ENCODE measurements around the gene BUD13. TPM values are rescaled to one million over a fixed set of nuclear protein-coding genes. Genes with fewer than 3 reads are reported as not detected.

BUD13 gene
- polyA plus RNA-seq, 10 donors, result 16.9 to 23.8 (median 18.0) TPM

DNA sequence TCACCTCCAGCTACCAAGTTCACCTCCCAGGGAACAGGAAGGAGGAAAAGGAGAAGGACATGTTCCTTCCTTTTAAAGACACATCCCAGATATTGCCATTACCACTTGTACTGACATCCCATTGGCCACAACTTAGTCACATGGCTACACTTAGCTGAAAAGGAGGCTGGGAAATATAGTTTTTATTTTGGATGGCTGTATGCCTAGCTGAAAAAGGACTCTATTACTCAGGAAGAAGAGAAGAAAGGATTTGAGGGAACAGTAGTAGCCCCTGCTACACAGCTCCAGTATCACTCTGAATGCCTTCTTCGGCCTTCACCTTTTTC is 20.9 kb upstream of the BUD13 start:
- peak in 1 of 3 donors; percentile 8 for DNase-seq

DNA sequence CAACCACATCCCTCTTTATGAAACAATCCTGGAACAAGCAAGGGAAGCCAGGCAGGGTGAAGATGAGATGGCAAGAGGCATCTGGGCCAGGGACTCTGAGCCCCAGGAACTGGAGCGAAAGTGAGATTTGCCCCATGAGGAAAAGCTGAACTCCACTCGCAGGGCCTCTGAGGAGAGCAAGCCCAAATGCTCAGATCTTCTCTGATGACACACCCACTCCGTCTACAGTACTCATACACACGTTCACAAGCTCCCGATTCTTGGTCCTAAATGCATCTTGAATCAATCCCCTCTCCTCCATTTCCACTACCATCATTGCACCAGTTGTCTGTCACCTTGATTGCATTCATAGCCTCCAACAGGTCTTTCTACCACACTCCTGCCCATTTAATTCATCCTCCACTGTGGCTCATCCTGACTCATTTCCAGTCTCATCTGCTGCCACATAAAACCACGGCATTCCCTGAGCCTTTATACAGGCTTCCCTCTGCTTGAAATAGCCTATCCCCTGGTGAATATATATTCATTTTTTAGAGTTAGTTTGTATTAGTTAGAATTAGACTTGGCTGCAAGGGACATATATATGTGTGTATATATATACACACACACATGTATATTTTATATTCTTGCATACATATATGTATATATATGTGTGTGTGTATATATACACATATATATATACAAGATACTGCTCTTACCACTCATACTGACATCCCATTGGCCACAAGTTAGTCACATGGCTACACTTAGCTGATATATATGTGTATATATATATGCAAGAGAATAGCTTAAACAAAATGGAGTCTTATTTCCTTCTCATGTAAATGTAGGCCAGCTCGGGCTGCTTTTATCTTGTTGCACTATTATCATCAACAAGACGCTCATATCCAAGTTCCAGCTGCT is 20.3 kb upstream of the BUD13 start:
- peak in 1 of 3 donors; percentile 38 for DNase-seq

DNA sequence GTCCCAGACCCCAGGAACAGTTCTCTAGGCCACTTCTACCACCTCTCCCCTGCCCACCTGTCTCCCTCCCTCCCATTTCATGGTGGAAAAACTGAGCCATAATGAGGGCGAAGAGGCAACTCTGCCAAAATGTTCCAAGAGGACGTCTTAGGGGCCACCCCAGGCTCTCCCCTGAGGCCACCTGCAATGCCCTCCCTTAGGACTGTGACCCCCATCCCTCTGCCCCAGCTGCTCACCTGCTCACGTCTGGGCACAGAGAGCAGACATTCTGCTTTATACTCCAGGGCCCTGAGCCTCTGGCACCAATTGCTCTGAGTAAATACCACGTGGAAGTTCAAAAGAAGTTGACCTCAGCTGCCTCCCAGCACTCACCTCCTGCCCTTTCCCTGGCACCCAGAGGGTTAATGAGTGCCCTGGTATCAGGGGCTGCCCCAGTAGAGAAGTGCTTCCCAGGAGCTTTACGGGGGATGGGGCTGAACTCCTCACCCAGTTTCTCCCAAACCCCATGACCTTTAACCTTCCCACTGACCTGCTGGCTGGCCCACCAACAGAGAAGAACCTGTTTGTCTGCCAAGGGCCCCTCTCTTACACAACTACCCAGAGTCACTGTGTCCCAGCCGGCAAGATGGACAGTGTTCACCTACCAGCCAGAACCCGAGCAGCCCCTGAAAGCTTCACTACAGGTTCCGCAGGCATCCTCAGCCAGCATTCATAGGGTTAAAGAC is 19.5 kb upstream of the BUD13 start:
- no peak for DNase-seq

DNA sequence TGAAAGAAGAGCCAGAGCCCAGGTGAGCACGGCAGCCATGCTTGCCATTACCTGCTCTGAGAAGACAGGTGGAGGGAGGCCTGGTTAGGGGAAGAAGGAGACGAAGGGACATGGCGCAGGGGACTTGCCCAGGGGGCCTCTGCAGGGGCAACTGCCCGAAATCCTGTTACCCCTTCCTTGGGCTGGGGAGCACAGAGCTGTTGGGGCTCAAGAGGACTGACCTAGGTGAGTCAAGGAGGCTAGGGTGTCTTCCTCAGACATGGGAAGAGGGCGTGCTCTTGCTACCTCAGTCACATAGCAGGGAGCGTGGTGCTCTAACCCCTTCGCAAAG is 19.0 kb upstream of the BUD13 start, which contains the start of gene APOA5:
APOA5 (minus strand) TSS at position 67 of the 331 bp plus-strand sequence; CDS start at position 48, 19 bp downstream.
- DNase-seq, result no peak

DNA sequence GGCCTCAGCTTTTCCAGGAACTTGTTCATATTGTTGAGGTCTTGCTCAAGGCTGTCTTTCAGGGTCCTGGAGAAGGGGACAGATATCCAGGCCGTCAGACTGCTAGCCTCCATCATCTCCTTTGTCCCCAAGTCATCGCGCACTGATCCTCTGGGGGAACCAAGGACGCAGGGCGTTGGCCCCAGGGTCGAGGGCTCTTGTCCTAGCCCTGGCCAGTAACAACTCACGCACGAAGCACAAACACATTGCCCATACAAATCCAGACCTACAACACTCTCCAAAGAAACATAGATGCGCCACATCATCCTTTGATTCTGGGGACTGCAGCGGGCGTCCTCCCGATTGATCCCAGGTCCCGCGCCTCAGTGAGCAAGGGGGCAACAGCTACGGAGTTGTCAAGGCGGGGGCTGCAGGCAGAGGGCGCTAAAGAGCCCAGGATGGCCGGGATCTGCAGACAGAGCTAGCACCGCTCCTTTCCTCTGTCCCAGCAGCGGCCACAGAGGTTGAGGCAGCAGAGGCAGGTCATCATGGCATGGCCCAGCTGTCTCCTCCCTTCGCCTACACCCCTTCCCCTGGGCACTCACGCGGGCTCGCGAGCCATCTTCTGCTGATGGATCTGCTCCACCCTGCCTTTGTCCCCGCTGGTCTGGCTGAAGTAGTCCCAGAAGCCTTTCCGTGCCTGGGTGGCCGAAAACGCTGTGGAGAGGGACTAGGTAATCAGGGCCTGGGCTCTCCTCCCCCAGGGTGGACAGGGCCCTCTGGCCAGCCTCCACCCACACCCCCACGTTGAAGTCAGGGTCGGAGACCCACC is 18.4 kb upstream of the BUD13 start:
- DNase-seq, result peak; percentile 45 to 78 (median 68)

DNA sequence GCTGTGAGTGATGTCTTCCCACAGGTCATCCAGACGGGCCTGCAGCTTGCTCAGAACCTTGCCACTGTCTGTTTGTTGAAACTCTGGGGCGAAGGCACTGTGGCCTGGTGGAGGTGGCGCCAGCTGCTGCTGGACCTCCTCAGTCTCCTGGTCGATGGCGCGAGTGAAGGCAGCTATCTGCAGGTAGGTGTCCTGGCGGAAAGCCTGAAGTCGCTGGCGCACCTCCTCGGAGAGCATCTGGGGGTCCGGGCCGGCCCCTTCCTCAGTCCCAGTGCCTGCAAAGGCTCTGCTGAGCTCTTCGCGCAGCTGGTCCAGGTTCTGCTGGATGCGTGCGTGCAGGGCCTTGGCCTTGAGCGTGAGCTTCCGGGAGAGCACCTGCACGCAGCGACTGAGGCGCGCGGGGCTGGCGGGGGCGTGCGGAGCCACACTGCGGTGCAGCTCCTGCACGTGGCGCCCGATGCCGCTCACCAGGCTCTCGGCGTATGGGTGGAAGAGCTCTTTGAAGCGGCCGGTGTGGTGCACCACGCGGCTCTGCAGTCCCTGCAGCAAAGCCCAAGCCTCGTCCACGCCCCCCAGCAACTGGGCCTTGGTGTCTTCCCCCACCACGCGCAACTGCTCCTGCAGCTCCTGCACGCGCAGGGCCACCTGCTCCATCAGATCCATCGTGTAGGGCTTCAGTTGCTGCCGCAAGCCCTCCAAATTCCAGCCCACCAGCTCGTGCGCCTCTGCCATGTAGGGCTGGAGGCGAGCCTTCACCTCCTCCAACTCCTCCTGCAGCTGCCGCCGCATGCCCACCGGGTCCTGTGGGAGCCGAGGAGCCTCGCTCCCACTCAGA is 17.6 kb upstream of the BUD13 start:
- DNase-seq, result peak in 1 of 3 donors; percentile 14

DNA sequence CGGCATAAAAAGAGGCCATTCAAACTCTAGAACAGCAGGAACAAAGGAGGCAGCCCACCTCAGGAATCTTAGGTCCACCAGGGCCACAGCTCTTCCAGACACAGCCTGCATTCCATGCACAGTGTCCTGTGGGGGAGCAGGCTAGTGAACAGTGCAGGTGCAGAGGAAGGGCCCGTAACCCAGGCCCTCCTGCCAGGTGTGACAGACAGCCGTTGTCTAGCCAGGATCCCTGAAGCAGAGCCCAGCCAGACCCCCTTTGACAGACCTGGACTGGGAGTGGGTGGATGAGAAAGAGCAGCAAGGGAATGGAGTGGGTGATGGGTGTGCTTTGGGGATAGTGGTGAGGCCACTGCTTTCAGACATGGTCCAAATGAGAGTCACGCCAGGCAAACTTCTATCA is 16.2 kb upstream of the BUD13 start:
- no peak for DNase-seq

DNA sequence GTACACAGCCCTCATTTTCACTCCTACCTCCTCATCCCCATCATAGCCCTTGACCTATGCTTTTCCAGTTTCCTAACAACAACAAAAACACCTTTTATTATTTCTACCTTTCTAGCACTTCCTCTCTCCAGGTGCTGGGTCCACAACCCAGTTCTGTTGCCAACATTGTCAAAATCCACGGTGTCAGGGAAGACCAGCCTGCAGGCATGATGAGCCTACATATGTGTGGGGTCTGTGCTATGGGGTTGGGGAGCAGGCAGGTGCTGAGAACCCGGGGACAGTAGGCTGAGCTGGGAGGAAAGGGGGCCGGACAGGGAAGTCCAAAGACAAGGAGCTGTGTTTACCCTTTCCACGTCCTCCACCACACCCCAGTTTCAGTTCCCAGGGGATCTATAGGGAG is 15.7 kb upstream of the BUD13 start:
- DNase-seq, result peak in 1 of 3 donors; percentile 7

DNA sequence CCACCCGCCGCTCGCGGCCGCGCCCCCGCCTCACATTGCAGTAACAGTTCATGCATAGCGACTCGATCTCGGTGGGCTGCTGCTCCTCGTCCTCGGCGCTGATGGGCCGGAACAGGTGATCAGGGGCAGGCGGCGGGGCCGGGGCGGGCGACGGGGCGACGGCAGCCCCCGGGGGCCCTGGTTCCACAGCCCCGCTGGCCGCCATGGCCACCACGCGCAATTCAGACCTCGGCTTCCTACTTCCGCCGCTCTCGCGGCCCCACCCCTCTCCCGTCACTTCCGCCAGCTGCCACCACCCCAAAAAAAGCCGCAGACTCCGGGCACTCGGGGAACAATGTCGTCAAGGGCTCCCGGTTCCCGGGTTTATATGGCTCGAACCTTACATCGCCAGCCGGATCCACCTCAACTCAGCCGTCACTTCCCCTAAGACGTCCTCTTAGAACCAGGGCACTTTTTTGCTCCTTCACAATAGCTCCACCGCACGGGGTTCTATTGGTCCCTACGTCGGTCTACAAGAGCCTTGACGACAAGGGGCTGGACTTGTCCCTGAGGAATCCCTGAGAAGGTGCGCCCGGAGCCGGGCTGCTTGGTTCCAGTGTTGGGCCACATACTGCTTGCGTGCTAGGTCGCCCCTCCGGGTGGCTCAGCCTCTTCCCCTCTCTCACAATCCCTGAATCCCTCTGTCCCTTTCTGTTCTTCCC is 15.1 kb upstream of the BUD13 start, which contains the start of gene ZPR1:
ZPR1 (minus strand) TSS at position 238 of the 701 bp plus-strand sequence; CDS start at position 205, 33 bp downstream.
- peak; percentile 69 to 94 (median 88) for DNase-seq

DNA sequence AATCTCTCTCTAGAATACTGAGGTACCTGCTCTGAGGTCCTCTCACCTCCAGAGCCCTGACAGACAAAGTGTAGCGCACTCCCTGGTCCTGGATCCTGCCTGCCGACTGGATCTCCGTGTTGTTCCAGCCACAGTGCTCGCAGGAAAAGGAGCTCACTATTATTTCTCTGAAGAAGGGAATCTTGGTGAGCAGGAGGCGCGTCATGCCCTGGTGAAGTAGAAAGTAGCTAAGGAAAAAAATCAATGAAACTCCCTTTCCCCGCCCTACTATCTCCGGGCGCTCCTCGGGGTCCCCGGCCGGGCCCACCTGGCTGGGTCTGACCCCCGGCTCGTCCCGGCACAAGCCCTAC is 14.6 kb upstream of the BUD13 start:
- DNase-seq, result no peak

DNA sequence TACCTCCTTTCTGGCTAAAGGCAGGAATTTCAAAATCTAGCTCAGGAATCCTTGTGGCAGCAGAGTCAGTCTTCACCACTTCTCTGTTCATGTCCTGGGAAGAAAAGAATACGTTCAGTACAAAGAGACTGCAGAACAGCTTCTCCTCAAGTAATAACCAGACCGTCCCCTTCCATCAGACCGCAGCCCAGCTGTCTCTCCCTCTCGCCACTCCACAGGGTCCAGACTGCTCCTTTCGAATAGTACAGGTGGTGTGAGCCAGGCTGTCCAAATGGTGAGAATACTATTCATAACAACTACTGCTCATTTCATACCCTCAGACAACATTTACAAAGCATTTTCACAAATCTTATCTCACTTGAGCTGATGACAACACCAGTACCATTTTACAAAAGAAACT is 14.2 kb upstream of the BUD13 start:
- DNase-seq, result no peak

DNA sequence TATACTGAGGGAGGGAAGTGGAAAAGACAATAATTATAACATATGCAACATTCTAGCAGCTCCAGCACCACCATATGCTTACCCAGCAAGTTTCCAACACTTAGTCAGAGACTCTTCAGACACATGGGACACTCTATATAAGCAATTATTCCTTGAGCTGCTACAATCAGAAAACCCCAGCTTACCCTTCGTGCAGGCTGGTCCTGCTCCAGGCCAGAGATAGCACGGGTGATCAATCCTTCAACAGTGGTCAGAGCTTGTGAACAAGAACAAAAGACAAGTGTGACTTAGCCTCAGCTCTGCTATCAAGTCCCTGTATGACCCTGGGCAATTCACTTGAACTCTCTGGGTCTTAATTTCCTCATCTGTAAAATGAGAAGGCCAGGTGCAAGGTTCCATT is 13.5 kb upstream of the BUD13 start:
- DNase-seq, result no peak

DNA sequence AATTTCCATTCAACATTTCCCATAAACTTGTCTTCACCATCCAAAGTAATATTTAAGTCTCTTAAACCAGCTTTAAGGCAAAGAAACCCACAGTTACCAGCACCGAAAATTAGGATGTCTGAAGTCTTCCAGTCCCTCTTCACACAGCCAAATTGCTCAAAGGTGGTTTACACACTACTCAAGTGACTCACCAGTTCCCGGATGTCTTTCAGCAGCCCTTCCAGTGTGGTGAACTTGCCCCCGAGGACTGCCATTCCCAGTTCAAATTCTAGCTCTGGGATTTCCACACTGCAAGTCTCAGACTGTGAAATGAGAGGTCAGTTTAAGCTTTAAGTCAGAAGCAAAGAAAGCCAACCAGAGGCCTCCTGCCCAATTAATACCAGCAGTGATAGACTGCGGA is 9.9 kb upstream of the BUD13 start:
- DNase-seq, result no peak

DNA sequence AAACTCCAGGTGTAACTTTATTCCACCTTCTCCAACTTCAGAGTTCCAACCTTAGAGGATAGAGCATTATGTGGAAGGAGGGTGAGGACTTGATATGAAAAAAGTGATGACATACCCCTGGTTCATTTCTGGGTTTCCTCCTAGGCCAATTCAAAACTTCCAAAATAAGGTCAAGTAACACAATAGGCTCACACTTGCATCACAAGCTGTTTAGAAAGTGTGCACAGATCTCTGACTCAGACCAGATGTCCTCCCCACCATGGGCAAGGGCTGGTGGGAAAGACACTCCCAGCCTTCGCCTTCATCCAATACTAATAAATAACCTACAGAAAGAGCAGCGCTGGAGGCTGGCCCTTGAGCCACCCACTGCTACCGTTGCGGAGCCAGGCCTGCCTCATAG is 5.8 kb upstream of the BUD13 start:
- no peak for DNase-seq

DNA sequence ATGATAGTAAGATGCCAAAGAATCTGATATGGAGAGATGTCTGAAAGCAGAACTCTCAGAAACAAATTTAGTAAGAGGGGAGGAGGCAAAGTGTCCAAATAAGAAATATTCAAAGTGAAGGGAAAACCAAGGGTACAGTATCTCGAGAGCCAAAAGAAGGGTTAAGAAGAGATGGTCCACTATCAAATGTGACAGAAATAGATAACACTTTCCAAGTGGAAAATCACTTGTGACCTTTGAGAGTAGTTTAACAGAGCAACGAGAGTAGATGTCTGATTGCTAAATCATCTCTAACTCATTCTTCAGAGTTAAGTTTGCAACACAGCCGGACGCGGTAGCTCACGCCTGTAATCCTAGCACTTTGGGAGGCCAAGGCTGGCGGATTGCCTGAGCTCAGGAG is 4.3 kb upstream of the BUD13 start:
- no peak for DNase-seq

DNA sequence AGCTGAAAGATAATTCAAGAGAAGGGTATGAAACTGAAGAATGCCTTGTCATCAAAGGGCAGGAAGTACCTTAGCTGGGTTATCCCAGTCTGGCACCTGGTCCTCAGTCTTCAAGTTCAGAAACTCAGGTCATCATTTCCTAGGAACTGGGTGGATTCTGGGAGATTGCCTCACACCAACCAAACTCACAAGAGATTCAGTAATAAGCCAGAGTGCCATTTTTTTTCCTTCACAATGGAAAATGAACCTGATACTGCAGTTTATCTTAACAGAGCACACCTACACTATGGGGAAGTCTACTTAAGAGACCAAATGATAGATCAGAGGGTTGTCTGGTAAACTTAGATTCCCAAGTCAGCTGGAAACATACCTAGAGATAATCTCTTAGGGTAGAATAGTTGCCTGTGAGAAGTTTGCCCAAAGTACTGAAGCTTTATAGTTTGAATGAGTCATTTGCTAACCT is 3.8 kb upstream of the BUD13 start:
- DNase-seq, result no peak

DNA sequence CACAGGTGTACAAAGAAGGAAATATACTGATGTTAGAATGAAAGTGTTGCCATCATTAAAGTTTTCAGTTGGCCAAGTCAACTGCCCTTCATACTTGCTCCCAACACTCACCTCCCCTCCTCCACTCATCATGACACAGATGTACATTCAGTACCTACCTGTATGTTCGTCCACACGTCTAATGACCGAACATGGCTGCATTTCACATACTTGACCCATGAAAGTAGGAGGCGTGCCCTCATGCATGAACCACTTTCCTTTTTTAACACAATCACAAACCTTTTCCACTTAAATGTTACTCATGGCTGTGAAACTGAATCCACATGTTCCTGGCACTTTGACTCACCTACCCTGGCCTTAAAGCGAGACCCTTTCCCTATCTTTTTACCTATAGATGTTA is 3.2 kb upstream of the BUD13 start:
- no peak for DNase-seq

DNA sequence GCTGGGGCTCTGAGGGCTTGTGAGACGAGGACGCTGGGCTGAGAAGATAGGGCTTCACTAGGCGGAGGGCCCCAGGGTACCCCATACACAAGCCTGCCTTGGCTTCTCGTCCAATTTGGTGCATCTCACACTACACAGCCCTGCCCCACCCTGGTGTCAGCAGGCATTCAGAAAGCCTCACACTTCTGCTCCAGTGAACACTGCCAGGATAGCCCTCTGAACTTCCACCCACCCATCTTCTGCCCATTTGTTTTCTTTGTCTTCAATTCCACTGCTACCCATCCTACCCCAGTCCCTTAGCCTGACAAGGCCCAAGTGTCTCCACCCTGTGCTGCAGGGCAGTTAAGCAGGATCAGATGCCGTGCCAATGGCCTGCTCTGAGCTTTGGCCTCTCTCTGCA is 1.9 kb upstream of the BUD13 start:
- DNase-seq, result no peak

DNA sequence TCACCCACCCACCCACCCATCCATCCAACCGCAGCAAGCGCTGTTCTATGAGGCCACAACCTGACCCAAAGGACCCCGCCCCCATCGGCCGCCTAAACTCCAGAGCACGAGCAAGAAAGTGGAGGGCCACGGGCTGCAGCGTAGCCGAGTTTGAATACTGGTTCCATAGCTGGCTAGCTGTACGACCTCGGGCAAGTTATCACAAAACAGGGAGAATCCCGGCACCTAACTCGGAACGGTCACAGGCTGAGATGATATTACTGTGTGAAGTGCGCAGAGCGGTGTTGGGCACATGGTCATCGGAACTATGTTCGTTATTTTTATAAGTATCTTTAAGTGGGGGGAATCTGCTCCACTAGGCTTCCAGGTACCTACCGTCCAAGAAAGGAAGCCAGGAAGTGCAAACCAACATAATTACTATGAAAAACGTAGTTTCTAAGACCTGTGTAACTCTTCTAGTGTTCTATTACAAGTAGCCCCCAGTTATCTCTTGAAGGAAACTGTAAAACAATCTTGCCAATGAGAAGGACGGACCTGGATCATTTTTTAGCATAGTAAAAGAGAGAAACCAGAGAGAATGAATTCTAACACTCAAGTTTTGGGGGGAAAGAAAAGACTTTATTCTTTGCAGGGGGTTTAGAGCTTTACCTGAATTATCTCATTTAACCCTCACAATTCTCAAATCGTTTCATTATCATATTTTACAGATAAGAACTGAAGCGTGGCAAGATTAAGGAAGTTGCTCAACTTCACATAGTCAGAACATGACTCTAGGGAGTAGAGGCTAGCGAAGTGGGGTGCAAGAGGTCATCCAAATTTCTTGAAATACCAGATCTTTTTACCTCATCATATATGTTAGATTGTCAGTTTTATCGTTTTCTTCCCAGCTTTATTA is 663 bp upstream of the BUD13 start:
- no peak for DNase-seq

DNA sequence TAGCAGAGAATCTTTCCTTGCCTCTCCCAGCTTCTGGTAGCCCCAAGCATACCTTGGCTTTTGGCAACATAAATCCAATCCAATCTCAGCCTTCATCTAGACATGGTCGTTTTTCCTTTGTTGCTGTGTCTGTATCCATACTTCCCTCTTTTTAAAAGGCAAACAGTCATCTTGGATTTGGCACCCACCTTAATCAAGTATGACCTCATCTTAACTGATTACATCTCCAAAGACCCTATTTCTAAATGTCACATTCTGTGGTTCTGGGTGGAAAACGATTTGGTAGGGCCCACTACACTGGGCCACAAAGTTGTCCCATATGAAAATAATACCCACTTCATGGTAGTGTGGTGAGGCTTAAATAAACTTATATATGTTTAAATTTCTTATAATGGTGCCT is 852 bp downstream of the BUD13 start:
- peak in 1 of 3 donors; percentile 26 for DNase-seq

Data from muscle of back (tissue), 11 donors.